Inferior parietal cortex (tissue), 1 donor: ENCODE measurements around the gene VWA8.
"Not testable (repeated sequence)": the region's sequence is repeated elsewhere in the genome, so short reads cannot be mapped to it uniquely, and the experiment has no call there.

Source experiments
- DNase-seq: peaks from one replicate; pipeline ENCODE4 v3.0.0-alpha.2; 2016; ENCODE audit errors: extremely low spot score

The VWA8 gene

DNA sequence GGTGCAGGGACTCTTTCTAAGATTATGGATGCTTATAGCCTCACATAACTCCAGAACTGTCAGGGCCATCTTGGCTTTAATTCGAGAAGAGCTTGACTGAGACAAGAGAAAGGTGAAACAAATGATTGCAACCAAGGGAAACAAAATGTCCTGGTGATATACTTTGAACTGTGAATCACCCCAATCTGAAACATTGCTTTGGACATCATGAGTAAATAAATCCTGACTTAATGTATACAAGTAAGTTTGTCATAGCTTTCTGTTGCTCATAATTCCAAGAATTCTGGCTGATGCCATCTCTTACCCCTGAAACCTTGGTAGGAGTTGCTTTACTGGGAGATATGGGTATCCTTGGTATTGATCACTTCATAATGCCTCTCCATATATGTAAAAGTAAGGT is 5.8 kb upstream of the VWA8 start:
- DNase-seq: no peak

GRCh38 chr13:41962994-41963393 is 2.1 kb upstream of the VWA8 start:
- no peak for DNase-seq

DNA sequence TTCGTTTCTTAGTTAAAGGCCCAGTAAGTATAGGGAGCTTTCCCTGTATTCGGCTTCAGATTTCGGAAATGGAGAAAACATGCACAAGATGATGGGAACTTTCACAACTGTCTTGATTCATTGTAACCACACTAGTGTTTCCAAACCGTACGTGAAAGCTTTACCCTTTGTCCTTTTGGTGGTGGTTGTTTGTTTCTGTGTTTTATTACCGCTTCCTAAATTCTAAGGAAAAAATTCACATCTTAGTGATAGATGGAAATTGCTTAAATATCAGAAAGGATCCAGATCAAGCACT is 504 bp upstream of the VWA8 start:
- no peak for DNase-seq

DNA sequence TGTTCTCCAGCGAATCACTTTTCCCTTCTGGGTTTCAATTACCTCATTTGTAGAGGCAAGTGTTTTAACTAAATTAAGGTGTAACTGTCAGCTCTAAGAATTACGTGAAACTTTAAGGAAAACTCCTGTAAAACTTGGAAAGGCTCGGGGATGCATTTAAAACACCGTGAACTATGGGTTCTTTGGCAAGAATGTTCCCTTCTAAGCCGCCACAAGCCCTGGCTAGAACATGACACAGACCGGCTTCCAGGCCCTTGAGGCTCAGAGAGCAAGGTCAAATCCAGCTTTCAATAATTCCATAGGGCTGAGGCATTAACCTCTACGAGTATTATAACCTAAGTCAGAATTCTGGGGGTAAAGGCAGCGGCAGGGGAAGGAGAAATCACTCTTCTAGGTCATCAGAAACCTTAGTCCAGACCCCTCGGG is 685 bp downstream of the VWA8 start:
- peak; percentile 15 for DNase-seq

DNA sequence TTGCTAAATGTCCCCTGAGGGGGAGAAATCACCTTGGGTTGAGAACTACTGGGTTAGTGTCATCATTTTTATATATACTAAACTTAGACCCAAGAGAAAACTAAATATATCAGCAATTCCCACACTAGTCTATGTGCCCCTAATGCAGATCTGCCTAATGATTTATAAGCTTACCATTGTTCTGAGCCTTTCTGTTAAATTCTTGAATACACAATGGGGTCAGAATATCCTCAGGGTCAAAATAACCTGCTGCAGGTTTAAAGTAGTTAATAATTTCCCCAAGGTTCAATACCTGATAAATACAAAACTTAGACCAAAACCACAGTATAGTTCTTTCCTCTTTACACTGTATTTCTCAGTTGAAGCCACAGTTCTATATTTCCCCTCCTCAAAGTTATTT is 4.6 kb downstream of the VWA8 start:
- no peak for DNase-seq

DNA sequence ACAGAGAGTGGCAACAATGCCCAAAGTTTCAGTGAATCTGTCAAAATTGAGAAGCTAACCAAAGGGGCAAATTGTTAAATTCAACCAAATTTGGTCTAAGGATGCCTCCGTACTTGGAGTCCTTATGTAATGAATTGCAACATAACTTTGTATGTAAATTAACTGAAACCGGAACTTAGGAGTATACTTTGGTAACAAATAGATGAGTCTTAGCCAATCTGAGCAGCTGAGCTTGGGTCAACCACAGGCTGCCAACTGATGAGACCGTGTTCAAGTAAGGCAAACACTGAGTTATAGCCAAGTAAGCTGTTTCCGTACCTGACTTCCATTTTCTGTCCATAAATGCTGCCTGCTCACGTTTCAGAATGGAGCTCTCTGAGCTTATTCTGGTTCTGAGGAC is 5.3 kb downstream of the VWA8 start:
- no peak for DNase-seq

GRCh38 chr13:41954226-41954625 is 6.7 kb downstream of the VWA8 start:
- DNase-seq: no peak

DNA sequence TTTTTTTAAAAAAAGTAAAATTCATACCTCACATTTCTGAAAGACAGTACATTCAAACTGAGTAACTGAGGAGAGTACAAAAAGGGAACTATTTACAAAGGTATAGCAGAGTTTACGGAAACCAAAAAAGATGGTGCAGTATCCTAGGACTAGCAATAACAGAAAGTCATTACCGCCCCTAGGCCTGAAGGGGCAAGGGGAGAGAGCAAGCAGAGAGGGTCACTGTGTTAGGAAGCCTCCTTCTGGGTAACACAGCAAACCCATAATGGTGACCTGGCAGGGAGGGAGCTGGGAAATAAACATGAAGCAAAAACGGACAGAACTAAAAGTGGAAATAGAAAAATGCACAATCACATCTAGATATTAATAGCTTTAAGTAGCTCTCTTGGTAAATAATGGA is 8.2 kb downstream of the VWA8 start:
- DNase-seq: no peak

GRCh38 chr13:41949104-41949503 is 11.8 kb downstream of the VWA8 start:
- DNase-seq: not testable (repeated sequence)

DNA sequence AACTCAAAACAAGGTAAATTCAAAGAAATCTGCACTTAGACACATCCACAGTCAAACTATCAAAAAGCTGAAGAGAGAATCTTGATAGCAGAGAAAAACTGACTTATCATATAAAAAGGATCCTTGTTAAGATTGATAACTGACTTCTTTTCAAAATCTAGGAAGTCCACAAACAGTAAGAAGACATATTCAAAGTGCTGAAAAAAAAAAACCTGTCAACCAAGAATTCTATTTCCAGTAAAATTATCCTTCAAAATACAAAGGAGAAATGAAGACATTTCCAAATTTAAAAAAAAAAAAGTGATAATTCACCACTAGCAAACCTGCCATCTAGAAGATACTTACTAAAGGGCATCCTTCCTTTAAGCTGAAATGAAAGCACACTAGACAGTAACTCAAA is 15.0 kb downstream of the VWA8 start:
- no peak for DNase-seq

GRCh38 chr13:41944635-41945397 is 16.1 kb downstream of the VWA8 start:
- DNase-seq: no peak

DNA sequence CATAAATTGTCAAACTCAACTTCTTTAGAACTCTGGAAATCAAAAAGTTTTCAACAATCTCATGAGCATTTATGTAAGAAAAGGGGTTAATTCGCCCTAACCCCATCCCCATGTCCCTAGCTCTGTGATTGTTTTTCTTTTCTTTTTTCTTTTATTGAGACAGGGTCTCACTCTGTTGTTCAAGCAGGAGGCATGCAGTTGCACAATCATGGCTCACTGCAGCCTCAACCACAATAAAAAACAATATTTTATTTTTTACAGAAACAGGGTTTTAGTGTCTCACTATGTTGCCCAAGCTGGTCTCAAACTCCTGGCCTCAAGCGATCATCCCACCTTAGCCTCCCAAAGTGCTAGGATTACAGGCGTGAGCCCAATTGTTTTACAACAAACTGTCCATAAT is 16.7 kb downstream of the VWA8 start:
- DNase-seq: no peak

DNA sequence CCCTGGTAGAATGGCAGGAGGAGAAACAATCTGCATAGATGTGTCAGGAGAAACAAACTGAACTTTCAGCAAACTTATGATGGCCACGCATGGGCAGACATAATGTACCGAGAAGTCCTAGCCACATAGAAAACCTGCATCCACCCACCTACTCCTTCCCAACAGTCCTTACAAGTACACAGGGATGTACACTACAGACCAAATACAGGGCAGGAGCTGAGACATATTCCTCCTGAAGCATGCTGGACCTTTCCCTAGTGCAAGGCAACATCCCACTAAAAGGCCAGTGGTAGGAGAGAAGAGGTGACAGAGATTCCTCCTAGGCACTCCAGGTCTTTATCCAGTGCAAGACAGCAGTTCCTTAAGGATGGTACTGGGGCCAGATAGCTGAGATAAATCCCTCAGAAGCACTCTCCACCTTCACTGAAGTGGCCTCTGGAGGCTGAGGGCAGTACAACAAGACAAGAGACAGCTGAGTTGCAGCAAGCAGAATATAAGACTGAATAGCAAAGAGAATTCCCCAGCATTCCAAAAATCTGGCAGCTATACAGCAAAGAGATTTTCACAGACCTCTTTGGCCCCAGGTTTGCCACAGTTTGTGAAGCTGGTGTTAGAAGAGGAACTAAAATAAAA is 18.3 kb downstream of the VWA8 start:
- no peak for DNase-seq

GRCh38 chr13:41941174-41941573 is 19.7 kb downstream of the VWA8 start:
- no peak for DNase-seq

- no peak for DNase-seq
These were observed 21.5 kb downstream of the VWA8 start for GRCh38 chr13:41939398-41939797.

DNA sequence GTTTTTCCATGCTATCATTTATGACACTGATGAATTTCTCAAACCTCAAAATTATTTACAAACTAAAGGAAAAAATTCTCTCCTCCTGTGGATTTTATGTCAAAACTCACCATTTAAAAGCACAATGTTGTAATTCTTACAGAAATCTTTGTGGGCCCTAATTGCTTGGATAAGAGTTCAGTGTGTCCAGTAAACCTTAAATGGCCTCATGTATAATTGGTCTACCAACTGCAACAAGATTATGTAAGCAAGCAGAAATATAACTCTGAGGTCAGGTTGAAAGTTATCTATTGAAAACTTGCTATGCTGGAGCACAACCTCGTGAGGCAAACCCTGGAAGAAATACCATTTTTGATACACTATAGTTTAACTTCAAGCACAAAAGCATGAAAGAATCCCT is 22.0 kb downstream of the VWA8 start:
- no peak for DNase-seq

- no peak for DNase-seq
These were observed 23.5 kb downstream of the VWA8 start for GRCh38 chr13:41937388-41937787.

GRCh38 chr13:41935501-41935900 is 25.4 kb downstream of the VWA8 start:
- no peak for DNase-seq

DNA sequence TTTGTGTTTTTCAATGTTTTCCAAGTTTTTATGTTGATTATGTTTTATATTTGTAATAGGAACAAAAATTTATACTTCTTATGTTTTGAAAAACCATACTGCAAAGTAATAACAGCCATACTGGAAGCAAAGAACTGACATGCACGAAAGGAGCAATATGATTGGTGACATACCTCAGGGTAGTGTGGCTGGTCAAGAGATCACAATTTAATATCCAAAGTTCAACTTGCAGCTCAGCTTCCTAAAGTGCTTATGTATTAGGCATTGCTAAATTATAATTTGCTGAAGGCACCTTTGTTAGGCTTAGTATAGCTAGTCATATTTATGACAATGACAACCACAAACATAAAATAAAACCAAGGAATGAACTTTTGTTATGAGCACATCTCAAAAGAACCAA is 25.9 kb downstream of the VWA8 start:
- DNase-seq: no peak

- DNase-seq: no peak
These were observed 26.8 kb downstream of the VWA8 start for GRCh38 chr13:41934120-41934519.

- no peak for DNase-seq
These were observed 29.6 kb downstream of the VWA8 start for GRCh38 chr13:41931337-41931736.

- DNase-seq: no peak
These were observed 30.8 kb downstream of the VWA8 start for GRCh38 chr13:41930154-41930553.

- no peak for DNase-seq
These were observed 32.6 kb downstream of the VWA8 start for GRCh38 chr13:41928323-41928722.

DNA sequence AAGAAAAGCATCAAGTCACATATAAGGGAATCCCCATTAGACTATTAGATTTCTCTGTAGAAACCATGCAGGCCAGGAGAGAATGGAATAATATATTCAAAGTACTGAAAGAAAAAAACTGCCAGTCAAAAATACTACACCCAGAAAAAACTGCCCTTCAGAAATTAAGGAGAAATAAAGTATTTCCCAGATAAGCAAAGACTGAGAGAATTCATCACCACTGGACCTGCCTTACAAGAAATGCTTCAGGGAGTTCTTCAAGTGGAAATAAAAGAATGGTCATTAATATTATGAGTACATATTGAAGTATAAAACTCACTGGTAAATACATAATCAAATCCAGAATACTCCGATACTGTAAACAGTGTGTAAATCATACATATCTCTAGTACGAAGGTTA is 35.9 kb downstream of the VWA8 start:
- DNase-seq: no peak
